Measurements from ENCODE around the gene COX20.
"Not testable (repeated sequence)": the region's sequence is repeated elsewhere in the genome, so short reads cannot be mapped to it uniquely, and the experiment has no call there.

Gene COX20

GRCh38 chr1:244822878-244823277 is 12.6 kb upstream of the COX20 start:
- no peak for DNase-seq (ENCODE audit: low read depth)

DNA sequence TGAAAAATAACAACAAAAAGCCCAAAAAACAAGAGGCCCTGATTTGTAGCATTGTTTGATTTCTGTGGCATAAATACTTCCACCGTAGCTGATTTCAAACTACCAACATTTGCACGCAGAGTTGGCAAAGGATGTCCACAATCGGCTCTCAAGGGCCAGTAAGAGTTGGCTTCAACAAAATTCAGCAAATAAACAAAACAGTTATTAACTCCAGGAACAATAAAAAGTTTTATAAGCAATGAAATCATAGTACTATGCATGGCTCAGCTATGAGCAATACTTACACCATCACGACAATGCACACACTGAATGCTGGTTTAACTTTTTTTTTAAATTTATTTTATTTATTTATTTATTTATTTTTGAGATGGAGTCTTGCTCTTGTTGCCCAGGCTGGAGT is 8.7 kb upstream of the COX20 start:
- no peak for DNase-seq (ENCODE audit: low read depth)

DNA sequence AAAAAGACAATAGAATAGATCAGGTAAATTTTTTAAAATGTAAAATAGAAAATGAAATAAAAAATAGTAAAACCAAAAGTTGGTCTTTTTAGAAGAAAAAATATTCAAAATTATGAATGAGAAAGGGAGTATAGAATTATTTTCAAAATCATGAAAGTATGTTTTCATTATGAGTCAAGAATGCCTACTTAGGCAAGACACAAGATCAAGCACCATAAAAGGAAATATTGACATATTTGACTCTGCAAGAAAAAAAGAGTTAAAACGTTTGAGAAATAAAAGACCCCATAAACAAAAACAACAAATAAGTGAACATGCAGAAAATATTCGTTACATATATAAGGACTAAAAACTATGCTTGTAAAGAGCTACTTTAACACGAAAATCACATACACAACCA is 4.8 kb upstream of the COX20 start:
- DNase-seq (ENCODE audit: low read depth): no peak

GRCh38 chr1:244833260-244833659 is 2.2 kb upstream of the COX20 start:
- not testable (repeated sequence) for DNase-seq (ENCODE audit: low read depth)

DNA sequence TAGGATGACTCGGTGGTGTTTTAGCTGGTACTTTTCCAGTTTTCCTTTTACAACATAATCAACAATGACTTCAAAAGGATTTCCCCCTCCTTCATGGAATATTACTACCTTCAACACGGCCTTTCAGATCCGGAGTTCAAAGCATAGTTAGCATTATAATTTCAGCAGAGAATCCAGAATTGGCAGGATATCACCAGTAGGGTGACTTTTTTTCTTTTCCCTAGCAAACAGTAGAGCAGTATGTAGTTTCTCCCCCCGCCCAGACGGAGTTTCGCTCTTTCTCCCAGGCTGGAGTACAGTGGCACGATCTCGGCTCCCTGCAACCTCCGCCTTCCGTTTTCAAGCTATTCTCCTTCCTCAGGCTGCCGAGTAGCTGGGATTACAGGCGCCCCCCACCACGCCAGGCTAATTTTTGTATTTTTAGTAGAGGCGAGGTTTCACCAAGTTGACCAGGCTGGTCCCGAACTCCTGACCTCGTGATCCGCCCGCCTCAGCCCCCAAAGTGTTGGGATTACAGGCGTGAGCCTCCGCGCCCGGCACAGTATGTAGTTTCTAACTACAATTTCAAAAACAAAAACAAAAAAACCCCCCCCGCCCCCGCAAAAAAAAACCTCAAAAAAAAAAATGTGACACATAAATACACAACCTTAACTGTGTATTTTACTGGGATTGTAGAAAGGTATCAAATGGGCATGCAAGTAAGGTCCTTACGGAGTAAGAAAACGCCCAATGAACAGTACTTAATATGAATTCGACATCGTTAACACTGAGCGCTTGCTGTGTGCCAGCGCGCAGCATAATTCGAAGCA is 1.5 kb upstream of the COX20 start:
- peak; percentile 24 for DNase-seq (ENCODE audit: low read depth)

- peak; percentile 80 for DNase-seq (ENCODE audit: low read depth)
Measured at GRCh38 chr1:244834543-244835275, 749 bp upstream of the COX20 start.

DNA sequence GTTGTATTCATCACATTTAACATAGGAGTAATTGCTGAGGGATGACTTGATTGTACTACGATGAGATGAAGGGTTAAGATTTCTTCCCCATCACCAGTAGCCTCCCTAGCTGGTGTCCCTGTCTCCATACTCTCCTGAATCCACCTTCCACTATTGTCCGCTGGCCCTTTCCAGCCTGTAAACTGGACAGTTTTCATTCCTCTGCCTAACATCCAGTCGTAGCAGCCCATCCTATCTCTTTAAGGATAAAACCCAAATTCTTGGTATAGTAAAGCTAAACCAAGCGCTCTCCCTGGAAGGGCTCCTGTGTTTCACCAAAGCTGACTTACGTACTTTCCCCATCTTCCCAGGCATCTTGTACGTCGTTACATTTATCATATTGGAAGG is 670 bp downstream of the COX20 start:
- no peak for DNase-seq (ENCODE audit: low read depth)

DNA sequence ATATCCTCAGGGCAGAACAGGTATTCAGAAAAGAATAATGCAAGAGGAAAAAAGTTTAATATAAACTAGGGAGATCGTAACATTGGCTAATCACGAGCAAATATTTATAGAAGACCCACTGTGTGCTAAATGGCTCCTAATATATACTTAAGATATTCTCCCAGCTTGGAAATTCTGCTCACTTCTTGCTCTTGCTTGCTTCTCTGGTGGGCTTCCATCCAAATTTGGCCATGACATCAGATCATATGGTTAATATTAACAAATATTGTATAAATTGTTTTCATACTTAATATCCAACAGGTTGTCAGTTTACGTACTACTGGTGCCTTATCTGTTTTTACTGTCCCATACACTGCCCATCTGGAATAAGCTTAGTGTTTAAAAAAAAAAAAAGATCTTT is 1.1 kb downstream of the COX20 start:
- DNase-seq (ENCODE audit: low read depth): no peak

- no peak for DNase-seq (ENCODE audit: low read depth)
Measured at GRCh38 chr1:244837597-244838258, 2.3 kb downstream of the COX20 start.

GRCh38 chr1:244839656-244840055 is 4.2 kb downstream of the COX20 start:
- DNase-seq (ENCODE audit: low read depth): no peak

GRCh38 chr1:244840219-244840794 is 4.8 kb downstream of the COX20 start:
- DNase-seq (ENCODE audit: low read depth): no peak

DNA sequence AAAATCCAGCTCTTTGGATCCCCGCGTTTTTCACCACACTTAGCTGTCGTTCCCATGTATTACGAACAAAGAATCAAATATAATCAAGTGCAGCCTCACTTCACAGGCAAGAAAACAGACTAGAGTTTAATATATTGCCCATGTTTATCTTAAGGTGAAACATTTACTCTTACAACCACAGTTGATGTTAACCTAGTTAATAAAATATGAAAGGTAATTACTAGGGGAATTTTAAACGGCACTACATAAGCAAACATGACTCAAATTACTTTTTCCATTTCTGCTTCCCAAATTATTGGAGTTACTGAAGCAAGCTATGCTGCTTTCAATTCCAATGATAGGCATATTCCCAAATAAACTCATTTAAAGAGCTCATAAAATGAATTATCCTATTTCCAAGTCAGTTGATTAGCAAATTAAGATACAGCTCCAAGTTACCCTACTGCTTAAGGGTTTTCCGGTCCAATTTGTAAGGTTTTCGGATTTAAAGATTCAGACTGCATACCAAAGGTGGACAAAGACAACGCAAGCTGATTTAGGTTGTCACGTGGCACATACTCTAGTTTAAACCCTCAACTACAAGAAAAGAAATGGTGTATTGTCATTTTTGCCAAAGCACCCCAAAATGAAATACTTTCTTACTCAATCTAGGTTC is 5.9 kb downstream of the COX20 start:
- no peak for DNase-seq (ENCODE audit: low read depth)

DNA sequence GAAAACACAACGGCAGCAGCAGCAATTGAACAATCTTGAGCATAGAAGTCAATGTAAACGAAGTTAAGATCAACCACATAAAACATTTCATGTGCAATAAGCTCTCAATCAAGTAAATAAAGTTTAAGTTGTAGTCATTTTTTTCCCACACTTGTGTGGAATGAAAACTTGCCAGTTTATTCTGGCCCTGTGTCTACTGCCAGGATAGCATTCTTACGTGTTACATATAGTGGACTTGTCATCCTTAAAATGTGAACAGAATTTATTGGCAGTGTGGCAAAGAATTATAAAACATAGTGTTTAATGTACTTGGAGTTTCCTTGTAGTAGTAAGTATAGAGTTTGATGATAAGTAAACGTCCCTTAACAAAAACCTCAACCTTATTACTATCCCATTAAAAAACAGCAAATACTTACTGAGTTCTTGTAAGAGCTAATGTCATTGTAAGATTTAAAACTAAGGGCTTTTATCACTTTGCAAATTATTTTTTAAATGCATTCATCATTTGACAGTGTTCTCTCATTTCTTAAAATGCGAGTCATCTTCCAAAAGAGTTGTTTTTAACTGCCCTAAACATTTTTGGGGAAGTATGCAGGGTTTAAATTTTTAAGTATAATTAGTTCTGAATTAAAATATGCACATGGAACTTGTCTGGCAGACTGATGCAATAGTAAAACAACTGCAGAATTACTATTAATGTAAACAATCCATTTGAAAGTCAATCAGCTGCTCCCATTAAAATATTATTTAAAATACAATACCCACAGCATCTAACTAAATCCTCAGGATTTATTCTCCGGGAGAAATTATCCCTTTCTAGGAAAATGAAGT is 7.9 kb downstream of the COX20 start:
- DNase-seq (ENCODE audit: low read depth): no peak

- no peak for DNase-seq (ENCODE audit: low read depth)
Measured at GRCh38 chr1:244844155-244845121, 9.0 kb downstream of the COX20 start.

- no peak for DNase-seq (ENCODE audit: low read depth)
Measured at GRCh38 chr1:244846653-244847052, 11.2 kb downstream of the COX20 start.

DNA sequence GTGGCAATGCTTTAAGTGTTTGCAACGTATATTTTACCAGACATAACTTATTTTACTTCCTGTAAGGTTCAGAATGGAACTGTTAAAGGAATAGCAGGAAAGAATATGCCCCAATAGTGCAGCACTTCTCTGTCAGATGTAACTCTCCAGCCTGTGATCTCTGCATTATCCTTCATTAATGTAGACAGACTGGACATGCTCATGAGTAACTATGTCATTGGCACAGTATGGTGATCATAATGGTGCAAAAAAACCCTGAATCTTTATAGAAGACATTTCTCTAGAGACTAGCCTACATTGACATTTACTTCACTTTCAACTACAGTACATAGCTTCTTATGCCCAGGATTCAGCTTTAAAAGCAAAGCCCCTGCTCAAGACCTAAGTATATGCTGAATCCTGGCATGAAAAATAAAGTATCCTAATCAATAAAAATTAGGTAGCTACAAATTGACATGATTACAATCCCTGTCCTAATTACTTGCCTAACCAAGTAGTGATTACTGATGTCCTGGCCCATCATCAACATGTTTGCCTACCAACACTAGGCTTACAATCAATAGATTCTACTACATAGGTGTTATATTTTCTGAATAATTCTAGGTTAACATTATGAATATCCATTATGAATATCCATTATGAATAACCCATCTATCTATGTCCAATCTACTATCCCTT is 13.9 kb downstream of the COX20 start:
- no peak for DNase-seq (ENCODE audit: low read depth)

- DNase-seq (ENCODE audit: low read depth): no peak
Measured at GRCh38 chr1:244850099-244850852, 14.8 kb downstream of the COX20 start.

GRCh38 chr1:244850896-244851295 is 15.4 kb downstream of the COX20 start:
- no peak for DNase-seq (ENCODE audit: low read depth)

All from activated T-helper 9 cell treated with anti-CD3 and anti-CD28 coated beads, Interleukin-2, amount 50 U/mL, for 16 hours (primary cell).